Endothelial cell of umbilical vein (primary cell): ENCODE results near the gene STAT5B. TPM values are rescaled to one million over a fixed set of nuclear protein-coding genes. Genes with fewer than 3 reads are reported as not detected.

Experiments used
- BruUV-seq: library from RNA; stranded (reverse); fragments of 400-500 nt; replicated peaks from 2 replicates; lab custom pipeline; 2021; lab: Mats Ljungman, UMichigan
- CTCF ChIA-PET: fragments of 300-600, 350-600 bp; sonication (Branson Sonifier 250); formaldehyde crosslinking; loops from one replicate; lab custom pipeline; 2021; ENCODE audit warnings: antibody characterized with exemption, inconsistent platforms; lab: Charles Lee
- POLR2A ChIA-PET: fragments of 300-600, 350-600 bp; sonication (Branson Sonifier 250); formaldehyde crosslinking; loops from one replicate; lab custom pipeline; 2021; ENCODE audit warnings: antibody characterized with exemption, inconsistent platforms; lab: Charles Lee
- DNase-seq: peaks from one replicate; pipeline ENCODE4 v3.0.0-alpha.2; 2011; ENCODE audit warnings: low read depth, low spot score
- FAIRE-seq: peaks from 2 replicates; lab custom pipeline; 2011; peaks lifted over from hg19 to GRCh38; lab: Jason Lieb, UNC
- H2AFZ ChIP-seq: 2 replicates; pipeline ENCODE4 v1.6.0; 2012; ENCODE audit warnings: low read depth, low read length, control low read depth, inconsistent platforms
- H3K27ac ChIP-seq: 2 replicates; pipeline ENCODE4 v1.5.1; 2011; ENCODE audit warnings: low read depth, mild to moderate bottlenecking, control low read depth, low read length, moderate library complexity; ENCODE audit not compliant: insufficient read depth
- H3K27me3 ChIP-seq, 2 experiments: 2 replicates each; pipeline versions ENCODE4 v1.6.0 to v1.6.1; 2011; ENCODE audit warnings: low read length in 2 of 2, mixed read lengths in 1 of 2; ENCODE audit not compliant: control insufficient read depth in 2 of 2, insufficient read depth in 2 of 2
- H3K36me3 ChIP-seq, 2 experiments: 2 replicates in 1 of 2; 3 replicates in 1 of 2; pipeline ENCODE4 v1.5.1; 2011; ENCODE audit warnings: low read length in 2 of 2, mild to moderate bottlenecking in 1 of 2, moderate library complexity in 1 of 2; ENCODE audit not compliant: control insufficient read depth in 2 of 2, insufficient read depth in 2 of 2; ENCODE audit errors: extremely low read depth in 1 of 2
- H3K4me1 ChIP-seq: 3 replicates; pipeline ENCODE4 v1.5.1; 2011; ENCODE audit warnings: mild to moderate bottlenecking, low read length; ENCODE audit not compliant: control insufficient read depth, insufficient read depth; ENCODE audit errors: extremely low read depth
- H3K4me2 ChIP-seq: 2 replicates; pipeline ENCODE4 v1.6.1; 2011; ENCODE audit warnings: low read length, control low read depth, mixed read lengths; ENCODE audit not compliant: insufficient read depth
- H3K4me3 ChIP-seq, 3 experiments: fragments of 200-600 bp in 1 of 3; sonication (generic), shearing (Covaris generic) in 1 of 3; replicated peaks in 1 of 3; 2 replicates each; pipeline ENCODE4 v1.5.1; 2011 to 2016; ENCODE audit warnings: control low read depth in 3 of 3, low read length in 3 of 3, mild to moderate bottlenecking in 2 of 3, inconsistent platforms in 1 of 3, low read depth in 1 of 3, moderate library complexity in 1 of 3; ENCODE audit not compliant: insufficient read depth in 1 of 3
- H3K79me2 ChIP-seq: 2 replicates; pipeline ENCODE4 v1.6.0; 2012; ENCODE audit warnings: low read length, inconsistent platforms; ENCODE audit not compliant: control insufficient read depth, insufficient read depth
- H3K9ac ChIP-seq: replicated peaks from 2 replicates; pipeline ENCODE3; 2011; ENCODE audit warnings: low read length, control low read depth; ENCODE audit not compliant: insufficient read depth; ENCODE audit errors: extremely low read depth
- H3K9me1 ChIP-seq: replicated peaks from 3 replicates; pipeline ENCODE4 v1.6.0; 2011; ENCODE audit warnings: mild to moderate bottlenecking, low read length; ENCODE audit not compliant: control insufficient read depth, insufficient read depth; ENCODE audit errors: extremely low read depth
- H3K9me3 ChIP-seq: replicated peaks from 2 replicates; pipeline ENCODE4 v1.5.1; 2012; ENCODE audit warnings: low read length, inconsistent platforms; ENCODE audit not compliant: control insufficient read depth, insufficient read depth
- H4K20me1 ChIP-seq: replicated peaks from 2 replicates; pipeline ENCODE3; 2011; ENCODE audit warnings: mild to moderate bottlenecking, low read length; ENCODE audit not compliant: control insufficient read depth, insufficient read depth; ENCODE audit errors: extremely low read depth
- EZH2 ChIP-seq: IDR thresholded peaks from 2 replicates; pipeline ENCODE4 v1.6.1; 2012; ENCODE audit warnings: borderline replicate concordance, low read depth, mild to moderate bottlenecking, moderate library complexity, low read length, inconsistent platforms; ENCODE audit not compliant: severe bottlenecking
- FOS ChIP-seq: IDR thresholded peaks from 2 replicates; pipeline ENCODE4 v1.6.1; 2011; ENCODE audit warnings: mild to moderate bottlenecking, low read length, moderate library complexity, borderline replicate concordance; ENCODE audit not compliant: insufficient read depth
- GATA2 ChIP-seq: IDR thresholded peaks from 2 replicates; pipeline ENCODE4 v1.7.0; 2011; ENCODE audit warnings: low read depth, mild to moderate bottlenecking, moderate library complexity, mixed read lengths, low read length; ENCODE audit not compliant: insufficient read length, insufficient read depth
- JUN ChIP-seq: IDR thresholded peaks from 2 replicates; pipeline ENCODE4 v1.6.1; 2011; ENCODE audit warnings: borderline replicate concordance, low read depth; ENCODE audit not compliant: insufficient read length, insufficient read depth
- MAX ChIP-seq: IDR thresholded peaks from 2 replicates; pipeline ENCODE4 v1.6.1; 2011; ENCODE audit not compliant: insufficient read depth, insufficient read length
- MYC ChIP-seq: IDR thresholded peaks from one replicate; pipeline ENCODE4 v1.6.1; 2011; ENCODE audit warnings: mild to moderate bottlenecking, low read depth, low read length
- POLR2A ChIP-seq: IDR thresholded peaks from 2 replicates; pipeline ENCODE4 v1.6.1; 2012; ENCODE audit warnings: low read depth, mild to moderate bottlenecking, control low read depth, low read length
- POLR2AphosphoS5 ChIP-seq: IDR thresholded peaks from 2 replicates; pipeline ENCODE4 v1.6.1; 2012; ENCODE audit warnings: low read depth, mild to moderate bottlenecking, control low read depth, low read length, moderate library complexity; ENCODE audit not compliant: insufficient read depth
- dilution Hi-C: fragments of 300-500 bp; cut with MboI; formaldehyde crosslinking; loops from one replicate; pipeline ENCODE4 v1.15.0; 2019; ENCODE audit warnings: low sequenced_read_pairs; ENCODE audit not compliant: extremely low pct_ligation_motif_present
- intact Hi-C: fragments of 100-400 bp; cut with micrococcal nuclease; formaldehyde crosslinking; loops from one replicate; pipeline ENCODE4 v1.10.0; 2022
- polyA plus RNA-seq, 4 experiments: library from polyadenylated mRNA; depleted of rRNA in 3 of 4; stranded (reverse) in 3 of 4; unstranded in 1 of 4; fragments of >200 nt; gene quantifications; 2 replicates each; pipeline versions ENCODE4 v1.2.1 to v1.2.3, GENCODE V29; 2011 to 2012; ENCODE audit warnings: missing spikeins in 1 of 4
- total RNA-seq: library from RNA; stranded (reverse); gene quantifications from 2 replicates; pipeline ENCODE4 v1.2.3, GENCODE V29; 2021
- TF ChIP-seq, protein P1 (sequence below), 2 donors: IDR thresholded peaks; 1 replicate in 1 of 2; 2 replicates in 1 of 2; pipeline ENCODE4 v1.5.1; 2011; ENCODE audit warnings: low read length in 2 of 2, mild to moderate bottlenecking in 2 of 2, moderate library complexity in 2 of 2, control low read depth in 1 of 2, inconsistent platforms in 1 of 2, low read depth in 1 of 2; ENCODE audit not compliant: insufficient read depth in 1 of 2; ENCODE audit errors: extremely low read depth in 1 of 2

The STAT5B gene
- total and polyA plus RNA-seq, 2 donors (not counting 3 experiments of a cell fraction or from before 2014, with no cell fraction given), result 43.3 to 53.7 TPM

DNA sequence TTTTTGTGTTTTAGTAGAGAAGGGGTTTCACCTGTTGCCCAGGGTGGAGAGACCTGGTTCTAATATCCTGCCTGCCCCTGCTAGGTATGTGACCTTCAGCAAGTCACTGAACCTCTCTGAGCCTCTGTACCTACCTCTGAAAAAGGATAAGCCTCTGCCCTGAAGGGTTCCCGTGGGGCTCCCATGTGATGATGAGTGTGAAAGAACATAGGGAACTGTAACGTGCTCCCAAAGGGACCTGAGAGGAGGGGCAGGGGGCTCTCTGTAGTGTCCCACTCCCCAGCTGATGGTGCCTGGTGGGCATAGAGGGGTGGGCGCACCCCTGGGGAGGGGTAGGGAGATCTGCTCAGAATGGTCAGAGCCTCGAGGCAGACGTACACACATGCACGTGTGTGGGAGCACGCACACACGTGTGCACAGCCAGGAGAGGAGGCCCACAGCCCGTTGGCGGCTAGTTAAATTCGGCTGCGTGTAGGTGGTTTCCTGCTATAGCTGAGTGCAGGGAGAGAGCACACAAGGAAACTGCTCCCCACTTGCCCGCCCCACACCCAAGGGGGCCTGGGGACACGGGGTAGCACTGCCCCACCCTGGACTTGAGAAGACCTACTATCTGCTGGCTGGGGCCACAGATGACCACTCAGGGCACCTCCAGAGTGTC lies 101.9 kb downstream of the STAT5B start:
- no peak overlapping the region for H3K4me3 ChIP-seq
- H3K27ac ChIP-seq, result no peak overlapping the region
- H3K4me1 ChIP-seq, result no peaks in the 10 kb centered on the region
- ChIA-PET POLR2A (no interaction called here), CTCF (interaction anchor here (1.2 kb wide), 1 partner anchor 48 kb away, joined by 3 read pairs; no protein-coding TSS in a partner anchor)
- FAIRE-seq (no peak), DNase-seq (no peak)
- no peaks in the 10 kb centered on the region for H3K36me3 ChIP-seq
- no peak for TF ChIP-seq POLR2AphosphoS5
- no peak for TF ChIP-seq JUN
- no peak for TF ChIP-seq MAX
- no peak for TF ChIP-seq MYC
- TF ChIP-seq EZH2, result no peak
- TF ChIP-seq, protein P1, sequence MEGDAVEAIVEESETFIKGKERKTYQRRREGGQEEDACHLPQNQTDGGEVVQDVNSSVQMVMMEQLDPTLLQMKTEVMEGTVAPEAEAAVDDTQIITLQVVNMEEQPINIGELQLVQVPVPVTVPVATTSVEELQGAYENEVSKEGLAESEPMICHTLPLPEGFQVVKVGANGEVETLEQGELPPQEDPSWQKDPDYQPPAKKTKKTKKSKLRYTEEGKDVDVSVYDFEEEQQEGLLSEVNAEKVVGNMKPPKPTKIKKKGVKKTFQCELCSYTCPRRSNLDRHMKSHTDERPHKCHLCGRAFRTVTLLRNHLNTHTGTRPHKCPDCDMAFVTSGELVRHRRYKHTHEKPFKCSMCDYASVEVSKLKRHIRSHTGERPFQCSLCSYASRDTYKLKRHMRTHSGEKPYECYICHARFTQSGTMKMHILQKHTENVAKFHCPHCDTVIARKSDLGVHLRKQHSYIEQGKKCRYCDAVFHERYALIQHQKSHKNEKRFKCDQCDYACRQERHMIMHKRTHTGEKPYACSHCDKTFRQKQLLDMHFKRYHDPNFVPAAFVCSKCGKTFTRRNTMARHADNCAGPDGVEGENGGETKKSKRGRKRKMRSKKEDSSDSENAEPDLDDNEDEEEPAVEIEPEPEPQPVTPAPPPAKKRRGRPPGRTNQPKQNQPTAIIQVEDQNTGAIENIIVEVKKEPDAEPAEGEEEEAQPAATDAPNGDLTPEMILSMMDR (IDR thresholded peaks at IDR 0.05; ENCODE audit: extremely low read depth in 1 of 2, insufficient read depth in 1 of 2, low read depth in 1 of 2, low read length in 2 of 2), result no peak
- no peak for TF ChIP-seq POLR2A
- TF ChIP-seq GATA2, result no peak
- TF ChIP-seq FOS, result no peak
- no peak overlapping the region for H3K9ac ChIP-seq
- H3K27me3 ChIP-seq, result peaks cover 0 to 6% of the 10 kb centered on the region in 2 experiments
- no peaks in the 10 kb centered on the region for H4K20me1 ChIP-seq
- no peaks in the 10 kb centered on the region for H3K9me3 ChIP-seq
- no peak overlapping the region for H3K4me2 ChIP-seq
- no peak overlapping the region for H2AFZ ChIP-seq
- no TSS peak for BruUV-seq
- H3K79me2 ChIP-seq, result no peaks in the 10 kb centered on the region
- no peaks in the 10 kb centered on the region for H3K9me1 ChIP-seq
- intact Hi-C loops (no loop called here), dilution Hi-C loops (no loop called here)
